HEK293 (cell line): ENCODE results near the gene ZNF18.

Experiments
- KLF10 ChIP-seq: fragments of 450-650 bp; IDR thresholded peaks from 2 replicates; pipeline ENCODE4 v1.5.1; 2018; ENCODE audit warnings: missing biosample characterization, mild to moderate bottlenecking, missing genetic modification characterization
- RBAK ChIP-seq: fragments of 450-650 bp; formaldehyde crosslinking; IDR thresholded peaks from 2 replicates; pipeline ENCODE4 v1.5.1; 2016; ENCODE audit warnings: missing biosample characterization, missing genetic modification characterization
- SALL2 ChIP-seq: fragments of 450-650 bp; formaldehyde crosslinking; IDR thresholded peaks from 2 replicates; pipeline ENCODE4 v1.5.0; 2017; ENCODE audit warnings: missing biosample characterization, mild to moderate bottlenecking, missing genetic modification characterization, borderline replicate concordance
- ZBTB7A ChIP-seq: fragments of 450-650 bp; formaldehyde crosslinking; IDR thresholded peaks from 2 replicates; pipeline ENCODE4 v1.5.1; 2016; ENCODE audit warnings: low read depth, missing biosample characterization, missing genetic modification characterization
- ZNF2 ChIP-seq: fragments of 450-650 bp; formaldehyde crosslinking; IDR thresholded peaks from 2 replicates; pipeline ENCODE4 v1.5.1; 2016; ENCODE audit warnings: missing biosample characterization, missing genetic modification characterization
- ZNF792 ChIP-seq: fragments of 450-650 bp; formaldehyde crosslinking; IDR thresholded peaks from 2 replicates; pipeline ENCODE4 v1.5.1; 2016; ENCODE audit warnings: missing biosample characterization, missing genetic modification characterization
- TF ChIP-seq, protein P1 (sequence below): fragments of 450-650 bp; formaldehyde crosslinking; IDR thresholded peaks from 2 replicates; pipeline ENCODE4 v1.5.1; 2016; ENCODE audit warnings: missing biosample characterization, missing genetic modification characterization
- TF ChIP-seq, protein P2 (sequence below): fragments of 450-650 bp; formaldehyde crosslinking; IDR thresholded peaks from 2 replicates; pipeline ENCODE4 v1.5.1; 2016; ENCODE audit warnings: missing biosample characterization, missing genetic modification characterization

DNA sequence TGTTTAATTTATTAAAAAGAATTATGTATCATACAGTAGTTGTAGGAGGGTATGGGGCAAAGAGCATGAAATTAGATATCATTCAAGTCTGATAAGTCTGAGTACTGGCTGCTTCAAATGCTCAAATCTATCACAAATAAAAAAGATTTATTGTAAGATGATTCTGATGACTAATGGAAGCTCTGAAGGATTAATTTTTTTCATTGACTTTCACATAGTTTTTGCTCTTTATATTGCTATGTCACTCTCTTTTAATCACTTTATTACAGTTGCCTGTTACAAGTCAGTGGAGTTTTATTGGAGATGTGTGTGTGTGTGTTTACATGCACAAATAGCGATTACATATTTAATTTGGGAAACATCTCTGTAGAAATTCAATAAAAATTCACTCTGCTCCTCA, 38.4 kb upstream of the ZNF18 start:
- TF ChIP-seq KLF10 (no peak), ZNF2 (tag by site-specific recombination) (no peak), ZBTB7A (no peak), RBAK (tag by site-specific recombination) (no peak), ZNF792 (tag by site-specific recombination) (no peak), SALL2 (tag by site-specific recombination) (no peak)
- TF ChIP-seq, protein P1, sequence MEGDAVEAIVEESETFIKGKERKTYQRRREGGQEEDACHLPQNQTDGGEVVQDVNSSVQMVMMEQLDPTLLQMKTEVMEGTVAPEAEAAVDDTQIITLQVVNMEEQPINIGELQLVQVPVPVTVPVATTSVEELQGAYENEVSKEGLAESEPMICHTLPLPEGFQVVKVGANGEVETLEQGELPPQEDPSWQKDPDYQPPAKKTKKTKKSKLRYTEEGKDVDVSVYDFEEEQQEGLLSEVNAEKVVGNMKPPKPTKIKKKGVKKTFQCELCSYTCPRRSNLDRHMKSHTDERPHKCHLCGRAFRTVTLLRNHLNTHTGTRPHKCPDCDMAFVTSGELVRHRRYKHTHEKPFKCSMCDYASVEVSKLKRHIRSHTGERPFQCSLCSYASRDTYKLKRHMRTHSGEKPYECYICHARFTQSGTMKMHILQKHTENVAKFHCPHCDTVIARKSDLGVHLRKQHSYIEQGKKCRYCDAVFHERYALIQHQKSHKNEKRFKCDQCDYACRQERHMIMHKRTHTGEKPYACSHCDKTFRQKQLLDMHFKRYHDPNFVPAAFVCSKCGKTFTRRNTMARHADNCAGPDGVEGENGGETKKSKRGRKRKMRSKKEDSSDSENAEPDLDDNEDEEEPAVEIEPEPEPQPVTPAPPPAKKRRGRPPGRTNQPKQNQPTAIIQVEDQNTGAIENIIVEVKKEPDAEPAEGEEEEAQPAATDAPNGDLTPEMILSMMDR (tag by site-specific recombination) = no peak
- TF ChIP-seq, protein P2, sequence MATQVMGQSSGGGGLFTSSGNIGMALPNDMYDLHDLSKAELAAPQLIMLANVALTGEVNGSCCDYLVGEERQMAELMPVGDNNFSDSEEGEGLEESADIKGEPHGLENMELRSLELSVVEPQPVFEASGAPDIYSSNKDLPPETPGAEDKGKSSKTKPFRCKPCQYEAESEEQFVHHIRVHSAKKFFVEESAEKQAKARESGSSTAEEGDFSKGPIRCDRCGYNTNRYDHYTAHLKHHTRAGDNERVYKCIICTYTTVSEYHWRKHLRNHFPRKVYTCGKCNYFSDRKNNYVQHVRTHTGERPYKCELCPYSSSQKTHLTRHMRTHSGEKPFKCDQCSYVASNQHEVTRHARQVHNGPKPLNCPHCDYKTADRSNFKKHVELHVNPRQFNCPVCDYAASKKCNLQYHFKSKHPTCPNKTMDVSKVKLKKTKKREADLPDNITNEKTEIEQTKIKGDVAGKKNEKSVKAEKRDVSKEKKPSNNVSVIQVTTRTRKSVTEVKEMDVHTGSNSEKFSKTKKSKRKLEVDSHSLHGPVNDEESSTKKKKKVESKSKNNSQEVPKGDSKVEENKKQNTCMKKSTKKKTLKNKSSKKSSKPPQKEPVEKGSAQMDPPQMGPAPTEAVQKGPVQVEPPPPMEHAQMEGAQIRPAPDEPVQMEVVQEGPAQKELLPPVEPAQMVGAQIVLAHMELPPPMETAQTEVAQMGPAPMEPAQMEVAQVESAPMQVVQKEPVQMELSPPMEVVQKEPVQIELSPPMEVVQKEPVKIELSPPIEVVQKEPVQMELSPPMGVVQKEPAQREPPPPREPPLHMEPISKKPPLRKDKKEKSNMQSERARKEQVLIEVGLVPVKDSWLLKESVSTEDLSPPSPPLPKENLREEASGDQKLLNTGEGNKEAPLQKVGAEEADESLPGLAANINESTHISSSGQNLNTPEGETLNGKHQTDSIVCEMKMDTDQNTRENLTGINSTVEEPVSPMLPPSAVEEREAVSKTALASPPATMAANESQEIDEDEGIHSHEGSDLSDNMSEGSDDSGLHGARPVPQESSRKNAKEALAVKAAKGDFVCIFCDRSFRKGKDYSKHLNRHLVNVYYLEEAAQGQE = no peak
